Smooth muscle cell (in vitro differentiated cells): Measurements from ENCODE around the gene PRKCA. TPM values are rescaled to one million over a fixed set of nuclear protein-coding genes. Genes with fewer than 3 reads are reported as not detected.

Experiments
- DNase-seq: peaks from one replicate; lab custom pipeline; 2025; ENCODE audit not compliant: unreplicated experiment; lab: John Stamatoyannopoulos, UW
- H2AFZ ChIP-seq: fragments of 200-600 bp; sonication (generic); 2 replicates; pipeline ENCODE4 v1.6.0; 2016; ENCODE audit warnings: antibody characterized with exemption, low read depth, mild to moderate bottlenecking
- H3F3A ChIP-seq: fragments of 200-600 bp; sonication (generic); 2 replicates; pipeline ENCODE4 v1.6.0; 2017; ENCODE audit warnings: antibody characterized with exemption, low read depth
- H3K27ac ChIP-seq: fragments of 200-600 bp; sonication (generic); 2 replicates; pipeline ENCODE4 v1.5.1; 2016; ENCODE audit warnings: low read depth, mild to moderate bottlenecking
- H3K27me3 ChIP-seq: fragments of 200-600 bp; sonication (generic); 2 replicates; pipeline ENCODE4 v1.6.1; 2016; ENCODE audit warnings: low read depth, mild to moderate bottlenecking
- H3K36me3 ChIP-seq: fragments of 200-600 bp; sonication (generic); 2 replicates; pipeline ENCODE4 v1.5.1; 2016; ENCODE audit warnings: low read depth
- H3K4me1 ChIP-seq: fragments of 200-600 bp; sonication (generic); 2 replicates; pipeline ENCODE4 v1.5.1; 2016; ENCODE audit warnings: low read depth
- H3K4me2 ChIP-seq: fragments of 200-600 bp; sonication (generic); 2 replicates; pipeline ENCODE4 v1.6.0; 2016; ENCODE audit warnings: mild to moderate bottlenecking
- H3K4me3 ChIP-seq: fragments of 200-600 bp; sonication (generic); 2 replicates; pipeline ENCODE4 v1.5.1; 2016; ENCODE audit warnings: mild to moderate bottlenecking
- H3K79me2 ChIP-seq: fragments of 200-600 bp; sonication (generic); 2 replicates; pipeline ENCODE4 v1.6.0; 2016; ENCODE audit warnings: low read depth, mild to moderate bottlenecking
- H3K9ac ChIP-seq: fragments of 200-600 bp; sonication (generic); 2 replicates; pipeline ENCODE4 v1.6.0; 2016; ENCODE audit warnings: low read depth
- H3K9me3 ChIP-seq: fragments of 200-600 bp; sonication (generic); replicated peaks from 2 replicates; pipeline ENCODE4 v1.5.1; 2016; ENCODE audit warnings: low read depth
- H4K20me1 ChIP-seq: fragments of 200-600 bp; sonication (generic); 2 replicates; pipeline ENCODE4 v1.6.0; 2016; ENCODE audit warnings: low read depth
- CTCF ChIP-seq: fragments of 200-600 bp; sonication (generic); IDR thresholded peaks from 2 replicates; pipeline ENCODE4 v1.5.1; 2017; ENCODE audit warnings: borderline replicate concordance, mild to moderate bottlenecking, antibody characterized with exemption; ENCODE audit not compliant: insufficient read depth, poor library complexity, severe bottlenecking
- WGBS: methylation state at CpG from one replicate; pipeline ENCODE4 v1.1.7; 2016; ENCODE audit warnings: low lambda C conversion rate; 5-methylcytosine and 5-hydroxymethylcytosine counted together
- polyA plus RNA-seq: library from polyadenylated mRNA; unstranded; fragments of >200 nt; fragmentation: Nextera tagmentation; extraction: Ambion mirVana; gene quantifications from 2 replicates; pipeline ENCODE4 v1.2.1, GENCODE V29; 2016
- total RNA-seq: library from RNA; depleted of rRNA; stranded (reverse); fragments of >200 nt; gene quantifications from 2 replicates; pipeline ENCODE4 v1.2.3, GENCODE V29; 2014

PRKCA gene
- total and polyA plus RNA-seq, 2 experiments from 2014 or later = 0.78 to 7.1 TPM

- WGBS = 79% methylated on average over 1 of the region's 1 CpG
These were observed 233.2 kb downstream of the PRKCA start for GRCh38 chr17:66535611-66536010.

GRCh38 chr17:66537502-66537901 is 235.1 kb downstream of the PRKCA start:
- Histone ChIP-seq H3F3A (peaks cover 29% of the 10 kb centered on the region), H3K9ac (no peak overlapping the region), H4K20me1 (peaks cover 13% of the 10 kb centered on the region), H3K9me3 (no peaks in the 10 kb centered on the region), H3K27me3 (no peaks in the 10 kb centered on the region), H2AFZ (no peak overlapping the region), H3K27ac (no peak overlapping the region), H3K79me2 (no peaks in the 10 kb centered on the region), H3K36me3 (no peaks in the 10 kb centered on the region), H3K4me1 (peaks cover 47% of the 10 kb centered on the region), H3K4me2 (no peak overlapping the region), H3K4me3 (no peak overlapping the region)
- DNase-seq = no peak
- 87% methylated on average over 5 of the region's 5 CpGs for WGBS
- no peak for TF ChIP-seq CTCF

More at GRCh38 chr17:66535611-66536010, 233.2 kb downstream of the PRKCA start:
- no peak for DNase-seq
- Histone ChIP-seq H3K27me3 (no peaks in the 10 kb centered on the region), H2AFZ (no peak overlapping the region), H3K36me3 (no peaks in the 10 kb centered on the region), H3K9me3 (no peaks in the 10 kb centered on the region), H3F3A (peaks cover 12% of the 10 kb centered on the region), H3K27ac (no peak overlapping the region), H4K20me1 (no peaks in the 10 kb centered on the region), H3K4me3 (no peak overlapping the region), H3K9ac (no peak overlapping the region), H3K79me2 (no peaks in the 10 kb centered on the region), H3K4me1 (peaks cover 40% of the 10 kb centered on the region), H3K4me2 (no peak overlapping the region)
- TF ChIP-seq CTCF = no peak

- Histone ChIP-seq H3K4me3 (no peak overlapping the region), H3K36me3 (no peaks in the 10 kb centered on the region), H2AFZ (no peak overlapping the region), H3K27me3 (no peaks in the 10 kb centered on the region), H3K4me1 (peaks cover 46% of the 10 kb centered on the region), H3K9me3 (no peaks in the 10 kb centered on the region), H3F3A (peaks cover 42% of the 10 kb centered on the region), H4K20me1 (peaks cover 15% of the 10 kb centered on the region), H3K27ac (no peak overlapping the region), H3K9ac (no peak overlapping the region), H3K4me2 (no peak overlapping the region), H3K79me2 (no peaks in the 10 kb centered on the region)
- WGBS = 37% methylated on average over 5 of the region's 5 CpGs
- no peak for DNase-seq
- no peak for TF ChIP-seq CTCF
These were observed 236.4 kb downstream of the PRKCA start for GRCh38 chr17:66538776-66539175.

GRCh38 chr17:66540131-66540781 is 237.8 kb downstream of the PRKCA start:
- no peaks in the 10 kb centered on the region for H3K27me3 ChIP-seq
- TF ChIP-seq CTCF = no peak
- DNase-seq = peak; percentile 26
- H3K4me3 ChIP-seq = peak overlapping the region; percentile 16
- peaks cover 42% of the 10 kb centered on the region for H3K4me1 ChIP-seq
- H3K36me3 ChIP-seq = no peaks in the 10 kb centered on the region
- H3K9ac ChIP-seq = peak overlapping the region; percentile 39
- peaks cover 45% of the 10 kb centered on the region for H3F3A ChIP-seq
- 7% methylated on average over 17 of the region's 17 CpGs for WGBS
- H2AFZ ChIP-seq = peak overlapping the region; percentile 15
- no peaks in the 10 kb centered on the region for H3K79me2 ChIP-seq
- peak overlapping the region; percentile 78 for H3K4me2 ChIP-seq
- H4K20me1 ChIP-seq = peaks cover 15% of the 10 kb centered on the region
- no peaks in the 10 kb centered on the region for H3K9me3 ChIP-seq
- H3K27ac ChIP-seq = peak overlapping the region; percentile 87
